Mesothelial cell of epicardium (in vitro differentiated cells): Measurements from ENCODE around the gene AMOTL1. TPM values are rescaled to one million over a fixed set of nuclear protein-coding genes. Genes with fewer than 3 reads are reported as not detected.

ENCODE experiments used
- DNase-seq, 2 experiments: peaks; one replicate each; pipeline ENCODE4 v3.0.0; 2021; ENCODE audit warnings: low spot score in 2 of 2; ENCODE audit not compliant: unreplicated experiment in 2 of 2
- H3K27ac Mint-ChIP-seq: 2 replicates; pipeline ENCODE4 v1.8.0; 2021; ENCODE audit warnings: mixed read lengths
- H3K27me3 Mint-ChIP-seq: 2 replicates; pipeline ENCODE4 v1.8.0; 2021; ENCODE audit warnings: low read depth, mixed read lengths
- H3K36me3 Mint-ChIP-seq: 2 replicates; pipeline ENCODE4 v1.8.0; 2021; ENCODE audit warnings: mixed read lengths
- H3K4me1 Mint-ChIP-seq: 2 replicates; pipeline ENCODE4 v1.8.0; 2021; ENCODE audit warnings: mixed read lengths
- H3K4me3 Mint-ChIP-seq: 2 replicates; pipeline ENCODE4 v1.8.0; 2021; ENCODE audit warnings: mild to moderate bottlenecking, moderate library complexity, mixed read lengths
- H3K9me3 Mint-ChIP-seq: 2 replicates; pipeline ENCODE4 v1.8.0; 2021; ENCODE audit warnings: mixed read lengths
- total RNA-seq: library from RNA; stranded (reverse); gene quantifications from 3 replicates; pipeline ENCODE4 v1.2.1, GENCODE V29; 2021
- TF ChIP-seq, protein P1 (sequence below): fragments of 200-600 bp; sonication (generic); IDR thresholded peaks from one replicate; pipeline ENCODE4 v1.5.0; 2021; ENCODE audit warnings: antibody characterized with exemption; ENCODE audit not compliant: unreplicated experiment

AMOTL1 gene
- total RNA-seq, 1 donor from 2014 or later: 77.8 TPM

DNA sequence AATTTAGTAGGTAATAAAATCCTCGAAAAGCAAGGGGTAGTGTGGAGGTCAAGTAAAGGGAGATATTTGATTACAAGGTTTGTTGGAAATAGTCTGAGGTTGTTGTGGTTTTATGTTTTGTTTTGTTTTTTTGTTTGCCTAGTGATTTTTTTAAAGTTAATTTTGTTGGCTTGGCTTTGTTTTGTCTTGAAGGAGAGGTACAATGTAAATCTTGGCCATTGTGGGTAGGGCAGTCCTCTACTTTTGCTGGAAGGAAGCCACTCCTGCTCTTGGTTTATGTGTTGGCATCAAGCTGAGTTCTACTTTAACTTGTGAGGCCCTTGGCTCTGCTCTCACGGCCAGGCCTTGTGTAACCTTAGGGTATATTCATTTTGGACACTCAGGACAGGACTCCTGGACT lies 3.2 kb downstream of the AMOTL1 start:
- H3K4me1 Mint-ChIP-seq: peaks cover 32% of the 10 kb centered on the region
- H3K27me3 Mint-ChIP-seq: no peaks in the 10 kb centered on the region
- no peak for DNase-seq
- peak overlapping the region; percentile 13 for H3K4me3 Mint-ChIP-seq
- TF ChIP-seq, protein P1, sequence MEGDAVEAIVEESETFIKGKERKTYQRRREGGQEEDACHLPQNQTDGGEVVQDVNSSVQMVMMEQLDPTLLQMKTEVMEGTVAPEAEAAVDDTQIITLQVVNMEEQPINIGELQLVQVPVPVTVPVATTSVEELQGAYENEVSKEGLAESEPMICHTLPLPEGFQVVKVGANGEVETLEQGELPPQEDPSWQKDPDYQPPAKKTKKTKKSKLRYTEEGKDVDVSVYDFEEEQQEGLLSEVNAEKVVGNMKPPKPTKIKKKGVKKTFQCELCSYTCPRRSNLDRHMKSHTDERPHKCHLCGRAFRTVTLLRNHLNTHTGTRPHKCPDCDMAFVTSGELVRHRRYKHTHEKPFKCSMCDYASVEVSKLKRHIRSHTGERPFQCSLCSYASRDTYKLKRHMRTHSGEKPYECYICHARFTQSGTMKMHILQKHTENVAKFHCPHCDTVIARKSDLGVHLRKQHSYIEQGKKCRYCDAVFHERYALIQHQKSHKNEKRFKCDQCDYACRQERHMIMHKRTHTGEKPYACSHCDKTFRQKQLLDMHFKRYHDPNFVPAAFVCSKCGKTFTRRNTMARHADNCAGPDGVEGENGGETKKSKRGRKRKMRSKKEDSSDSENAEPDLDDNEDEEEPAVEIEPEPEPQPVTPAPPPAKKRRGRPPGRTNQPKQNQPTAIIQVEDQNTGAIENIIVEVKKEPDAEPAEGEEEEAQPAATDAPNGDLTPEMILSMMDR: no peak
- peaks cover 5% of the 10 kb centered on the region for H3K36me3 Mint-ChIP-seq
- H3K9me3 Mint-ChIP-seq: peaks cover 5% of the 10 kb centered on the region
- H3K27ac Mint-ChIP-seq: peak overlapping the region; percentile 83

DNA sequence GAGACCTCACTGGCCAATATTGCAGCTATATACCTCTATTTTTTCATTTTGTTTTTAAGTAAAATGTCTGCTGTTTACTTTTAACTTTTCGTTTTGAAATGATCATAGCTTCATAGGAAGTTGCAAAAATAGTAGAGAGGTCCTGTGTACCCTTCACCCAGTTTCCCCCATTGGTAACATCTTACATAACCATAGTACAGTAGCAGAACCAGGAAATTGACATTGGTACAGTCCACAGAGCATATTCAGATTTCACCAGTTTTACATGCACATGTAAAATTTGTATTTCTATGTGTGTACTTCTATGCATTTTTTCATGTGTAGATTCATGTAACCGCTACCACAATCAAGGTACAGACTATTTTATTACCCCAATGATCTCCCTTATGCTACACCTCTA lies 3.8 kb downstream of the AMOTL1 start:
- peaks cover 38% of the 10 kb centered on the region for H3K4me1 Mint-ChIP-seq

DNA sequence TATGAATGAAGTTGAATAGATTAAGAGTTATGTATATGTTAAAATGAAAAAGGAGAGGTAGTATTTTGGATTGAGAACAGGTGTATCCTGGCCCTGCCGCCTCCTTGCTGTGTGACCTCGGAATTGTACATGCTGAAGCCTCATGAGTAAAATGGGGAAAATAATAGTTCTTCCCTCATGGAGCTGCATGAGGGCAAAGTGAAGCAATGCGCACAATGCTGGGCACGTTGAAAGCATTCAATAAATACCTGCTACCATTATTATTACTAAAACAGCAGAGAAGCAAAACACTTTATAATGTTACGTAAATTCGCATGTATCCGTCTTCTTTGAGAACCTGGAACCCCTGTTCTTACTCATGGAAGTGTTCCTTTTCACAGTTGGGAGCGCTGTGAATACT lies 5.7 kb downstream of the AMOTL1 start:
- TF ChIP-seq, protein P1: no peak

More for the DNA sequence above, 3.8 kb downstream of the AMOTL1 start:
- H3K27ac Mint-ChIP-seq: no peak overlapping the region
- peaks cover 5% of the 10 kb centered on the region for H3K36me3 Mint-ChIP-seq
- H3K27me3 Mint-ChIP-seq: no peaks in the 10 kb centered on the region
- H3K9me3 Mint-ChIP-seq: peaks cover 5% of the 10 kb centered on the region
- no peak for DNase-seq
- H3K4me3 Mint-ChIP-seq: no peak overlapping the region
- TF ChIP-seq, protein P1: no peak

DNA sequence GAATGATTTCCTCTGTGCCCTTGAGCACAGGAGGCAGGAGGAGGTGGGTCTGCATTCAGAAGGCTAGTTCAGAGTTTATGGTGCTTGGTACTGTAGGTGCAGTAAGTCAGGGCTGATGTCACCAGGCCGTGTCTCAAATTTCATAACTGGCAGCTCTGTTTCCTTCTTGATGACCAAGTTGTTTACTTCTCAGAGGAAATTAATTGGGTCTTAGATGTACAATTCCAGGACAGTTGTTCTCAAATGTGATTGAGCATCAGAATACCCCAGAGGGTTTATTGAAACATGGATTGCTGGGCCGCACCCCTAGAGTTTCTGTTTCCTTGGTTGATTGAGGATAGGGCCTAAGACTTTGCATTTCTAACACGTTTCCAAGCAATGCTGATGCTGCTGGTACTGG lies 6.2 kb downstream of the AMOTL1 start:
- Mint-ChIP-seq H3K4me1 (peaks cover 44% of the 10 kb centered on the region), H3K36me3 (peaks cover 5% of the 10 kb centered on the region)

More for the DNA sequence above, 5.7 kb downstream of the AMOTL1 start:
- H3K4me3 Mint-ChIP-seq: no peak overlapping the region
- H3K27ac Mint-ChIP-seq: no peak overlapping the region
- H3K27me3 Mint-ChIP-seq: no peaks in the 10 kb centered on the region
- H3K9me3 Mint-ChIP-seq: peaks cover 5% of the 10 kb centered on the region
- peaks cover 5% of the 10 kb centered on the region for H3K36me3 Mint-ChIP-seq
- DNase-seq: no peak
- peaks cover 43% of the 10 kb centered on the region for H3K4me1 Mint-ChIP-seq

DNA sequence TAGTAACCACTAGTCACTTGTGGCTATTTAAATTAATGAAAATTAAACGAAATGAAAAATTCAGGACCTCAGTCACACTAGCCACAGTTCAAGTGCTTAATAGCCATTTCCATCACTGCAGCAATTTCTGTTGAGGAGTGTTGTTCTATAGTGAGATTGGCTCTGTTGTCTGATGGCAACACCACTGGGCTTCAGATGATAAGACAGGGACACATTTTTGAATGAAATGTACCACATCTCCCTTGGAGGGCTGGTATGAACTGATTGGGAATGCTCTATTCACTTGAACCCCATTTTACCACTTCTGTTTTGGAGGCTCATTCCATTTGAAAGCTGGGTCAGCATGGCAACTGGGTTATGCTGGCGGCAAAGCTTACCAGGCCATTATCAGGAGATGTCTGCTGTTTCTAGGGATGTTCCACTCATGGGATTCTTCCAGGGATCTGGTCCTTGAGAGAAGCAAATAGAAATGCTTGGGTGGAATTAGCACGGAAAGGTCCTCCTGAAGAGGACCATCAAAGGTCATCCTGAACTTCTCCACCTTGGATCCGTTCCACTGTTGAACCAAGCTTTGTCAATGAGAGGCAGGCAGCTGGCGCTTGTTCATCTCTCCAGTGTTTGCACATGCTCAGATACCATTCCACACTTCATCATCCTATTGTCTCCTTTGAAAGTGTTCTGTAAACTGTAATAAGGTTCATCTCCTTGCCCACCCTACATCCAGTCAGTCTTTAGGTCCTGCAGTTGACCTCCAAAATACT lies 7.6 kb downstream of the AMOTL1 start:
- Mint-ChIP-seq H3K27me3 (no peaks in the 10 kb centered on the region), H3K4me3 (no peak overlapping the region), H3K27ac (peak overlapping the region; percentile 30), H3K4me1 (peaks cover 41% of the 10 kb centered on the region), H3K9me3 (peaks cover 5% of the 10 kb centered on the region), H3K36me3 (peaks cover 5% of the 10 kb centered on the region)
- TF ChIP-seq, protein P1: no peak
- DNase-seq: no peak

More for the DNA sequence above, 6.2 kb downstream of the AMOTL1 start:
- no peak for DNase-seq
- Mint-ChIP-seq H3K4me3 (no peak overlapping the region), H3K27ac (no peak overlapping the region), H3K27me3 (no peaks in the 10 kb centered on the region), H3K9me3 (peaks cover 5% of the 10 kb centered on the region)
- TF ChIP-seq, protein P1: no peak
